ENCODE measurements around the gene PARD3.

Gene PARD3

DNA sequence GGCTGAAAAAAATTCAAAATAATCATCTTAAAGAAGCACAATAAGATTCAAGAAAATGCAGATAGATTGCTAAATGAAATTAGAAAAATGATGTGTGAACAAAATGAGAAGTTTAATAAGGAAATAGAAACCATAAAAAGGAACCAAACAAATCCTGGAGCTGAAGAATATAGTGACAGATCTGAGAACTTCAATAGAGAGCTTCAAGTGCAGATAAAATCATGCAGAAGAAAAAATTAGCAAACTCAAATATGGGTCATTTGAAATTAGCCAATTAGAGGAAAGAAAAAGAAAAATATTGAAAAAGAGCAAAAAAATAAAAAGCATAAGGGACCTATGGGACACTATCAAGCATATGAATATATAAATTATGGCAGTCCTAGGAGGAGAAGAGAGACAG, 720.1 kb downstream of the PARD3 start:
- no peak for DNase-seq (ENCODE audit: low read depth, low spot score)
- POLR2A ChIA-PET: no interaction called here
- H3K4me3 ChIP-seq (ENCODE audit: low read depth, low read length): no peak overlapping the region
- TF ChIP-seq, protein P1, sequence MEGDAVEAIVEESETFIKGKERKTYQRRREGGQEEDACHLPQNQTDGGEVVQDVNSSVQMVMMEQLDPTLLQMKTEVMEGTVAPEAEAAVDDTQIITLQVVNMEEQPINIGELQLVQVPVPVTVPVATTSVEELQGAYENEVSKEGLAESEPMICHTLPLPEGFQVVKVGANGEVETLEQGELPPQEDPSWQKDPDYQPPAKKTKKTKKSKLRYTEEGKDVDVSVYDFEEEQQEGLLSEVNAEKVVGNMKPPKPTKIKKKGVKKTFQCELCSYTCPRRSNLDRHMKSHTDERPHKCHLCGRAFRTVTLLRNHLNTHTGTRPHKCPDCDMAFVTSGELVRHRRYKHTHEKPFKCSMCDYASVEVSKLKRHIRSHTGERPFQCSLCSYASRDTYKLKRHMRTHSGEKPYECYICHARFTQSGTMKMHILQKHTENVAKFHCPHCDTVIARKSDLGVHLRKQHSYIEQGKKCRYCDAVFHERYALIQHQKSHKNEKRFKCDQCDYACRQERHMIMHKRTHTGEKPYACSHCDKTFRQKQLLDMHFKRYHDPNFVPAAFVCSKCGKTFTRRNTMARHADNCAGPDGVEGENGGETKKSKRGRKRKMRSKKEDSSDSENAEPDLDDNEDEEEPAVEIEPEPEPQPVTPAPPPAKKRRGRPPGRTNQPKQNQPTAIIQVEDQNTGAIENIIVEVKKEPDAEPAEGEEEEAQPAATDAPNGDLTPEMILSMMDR (IDR thresholded peaks at IDR 0.05; ENCODE audit: insufficient read depth, low read length, missing control alignments): no peak
- CTCF ChIA-PET: no interaction called here

DNA sequence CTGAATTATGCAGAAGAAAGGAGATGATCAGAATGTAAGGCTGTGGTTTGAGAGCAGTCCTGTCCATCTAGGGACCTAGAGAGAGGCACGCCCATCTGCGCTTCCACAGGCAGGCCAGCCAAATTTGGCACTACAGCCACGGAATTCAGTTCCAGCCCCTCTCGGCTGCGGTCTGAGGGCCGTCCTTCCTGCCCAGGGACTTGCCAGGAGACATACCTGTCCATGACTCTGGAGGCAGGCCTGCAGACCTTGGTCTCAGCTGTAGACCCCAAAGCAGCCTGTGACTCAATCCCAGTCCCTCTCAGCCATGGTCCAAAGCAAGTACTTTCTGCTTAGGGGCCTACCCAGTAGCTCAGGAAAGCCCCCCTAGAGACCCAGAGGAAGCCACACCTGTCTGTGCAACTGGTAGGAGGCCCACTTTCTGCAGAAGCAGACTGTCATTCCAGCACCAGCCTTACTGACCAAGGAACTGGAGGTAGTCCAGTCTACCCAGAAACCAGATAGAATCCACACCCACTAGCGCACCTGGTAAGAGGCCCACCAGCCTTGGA, 720.9 kb downstream of the PARD3 start:
- TF ChIP-seq, protein P1 (IDR thresholded peaks at IDR 0.05; ENCODE audit: insufficient read depth, low read length, missing control alignments): no peak
- POLR2A ChIA-PET: no interaction called here
- CTCF ChIA-PET: no interaction called here
- no peak for DNase-seq (ENCODE audit: low read depth, low spot score)
- H3K4me3 ChIP-seq (ENCODE audit: low read depth, low read length): no peak overlapping the region

DNA sequence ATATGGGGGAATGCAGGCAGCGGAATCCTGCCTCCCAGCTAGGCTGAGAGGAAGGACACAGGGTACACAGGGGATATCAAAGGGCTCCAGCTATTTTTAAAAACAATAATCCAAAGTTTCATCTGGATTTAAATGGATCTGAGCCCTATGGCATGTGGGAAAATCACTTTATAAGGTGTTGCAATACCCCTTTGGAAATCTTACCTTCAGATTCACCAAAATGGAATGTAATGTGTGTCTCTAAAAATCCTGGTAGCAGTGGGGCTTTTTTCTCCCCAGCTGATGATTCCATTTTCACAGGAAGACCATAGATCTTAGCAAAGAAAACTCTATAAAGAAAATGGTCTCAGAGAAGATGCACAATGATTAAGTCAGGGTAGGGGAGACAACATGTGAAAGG, 722.2 kb downstream of the PARD3 start:
- CTCF ChIA-PET: interaction anchor here (0.7 kb wide), 1 partner anchor 318 kb away, joined by 3 read pairs; no protein-coding TSS in a partner anchor
- no peak for DNase-seq (ENCODE audit: low read depth, low spot score)
- POLR2A ChIA-PET: no interaction called here

DNA sequence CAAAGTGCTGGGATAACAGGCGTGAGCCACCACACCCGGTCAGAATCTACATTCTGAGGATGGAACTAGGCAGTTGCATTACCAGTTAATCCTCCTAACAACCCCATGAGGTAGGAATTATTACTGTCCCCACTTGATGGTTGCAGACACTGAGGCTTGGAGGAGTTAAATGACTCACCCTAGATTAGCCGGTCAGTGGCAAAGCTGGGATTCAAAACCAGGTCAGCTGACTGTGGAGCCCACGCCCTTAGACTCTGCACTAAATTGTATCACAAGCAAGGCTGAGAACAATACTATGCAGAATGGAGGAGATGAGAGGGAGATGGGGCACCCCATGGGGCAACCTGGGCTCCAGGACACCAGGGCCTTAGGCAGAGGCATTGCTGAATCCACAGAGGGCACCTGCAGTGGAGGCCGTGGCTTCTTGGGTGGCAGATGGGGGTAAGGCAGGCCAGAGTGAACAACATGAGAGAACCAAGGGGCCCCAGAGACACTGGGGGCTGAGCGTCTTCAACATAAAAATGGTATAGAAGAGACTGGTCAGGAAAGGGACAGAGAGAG, 723.4 kb downstream of the PARD3 start:
- TF ChIP-seq, protein P1 (IDR thresholded peaks at IDR 0.05; ENCODE audit: insufficient read depth, low read length, missing control alignments): no peak
- no peak overlapping the region for H3K4me3 ChIP-seq (ENCODE audit: low read depth, low read length)
- DNase-seq (ENCODE audit: low read depth, low spot score): no peak
- CTCF ChIA-PET: interaction anchor here (1.4 kb wide), 1 partner anchor 10 kb away, joined by 4 read pairs; no protein-coding TSS in a partner anchor
- POLR2A ChIA-PET: no interaction called here

More for the DNA sequence above, 722.2 kb downstream of the PARD3 start:
- no peak overlapping the region for H3K4me3 ChIP-seq (ENCODE audit: low read depth, low read length)
- TF ChIP-seq, protein P1 (IDR thresholded peaks at IDR 0.05; ENCODE audit: insufficient read depth, low read length, missing control alignments): no peak

DNA sequence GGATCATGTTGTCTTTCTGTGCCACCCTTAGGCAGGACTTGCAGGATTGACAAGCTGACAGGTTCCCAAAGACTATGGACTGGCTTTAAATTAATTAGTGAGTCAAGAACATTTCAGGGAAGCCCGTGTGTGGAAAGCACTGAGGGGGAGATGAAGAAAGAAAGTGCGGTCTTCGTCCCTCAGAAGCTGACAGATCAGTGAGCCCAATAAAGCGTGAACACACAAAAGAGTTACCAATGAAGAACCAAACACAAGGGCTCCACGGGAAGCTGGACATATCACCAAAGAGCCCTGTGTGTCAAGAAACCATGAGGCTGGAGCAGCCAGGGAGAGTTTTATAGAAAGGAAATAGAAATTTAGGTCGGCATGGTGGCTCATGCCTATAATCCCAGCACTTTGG, 725.8 kb downstream of the PARD3 start:
- H3K4me3 ChIP-seq (ENCODE audit: low read depth, low read length): no peak overlapping the region
- CTCF ChIA-PET: no interaction called here
- no peak for DNase-seq (ENCODE audit: low read depth, low spot score)
- POLR2A ChIA-PET: no interaction called here
- TF ChIP-seq, protein P1 (IDR thresholded peaks at IDR 0.05; ENCODE audit: insufficient read depth, low read length, missing control alignments): no peak

DNA sequence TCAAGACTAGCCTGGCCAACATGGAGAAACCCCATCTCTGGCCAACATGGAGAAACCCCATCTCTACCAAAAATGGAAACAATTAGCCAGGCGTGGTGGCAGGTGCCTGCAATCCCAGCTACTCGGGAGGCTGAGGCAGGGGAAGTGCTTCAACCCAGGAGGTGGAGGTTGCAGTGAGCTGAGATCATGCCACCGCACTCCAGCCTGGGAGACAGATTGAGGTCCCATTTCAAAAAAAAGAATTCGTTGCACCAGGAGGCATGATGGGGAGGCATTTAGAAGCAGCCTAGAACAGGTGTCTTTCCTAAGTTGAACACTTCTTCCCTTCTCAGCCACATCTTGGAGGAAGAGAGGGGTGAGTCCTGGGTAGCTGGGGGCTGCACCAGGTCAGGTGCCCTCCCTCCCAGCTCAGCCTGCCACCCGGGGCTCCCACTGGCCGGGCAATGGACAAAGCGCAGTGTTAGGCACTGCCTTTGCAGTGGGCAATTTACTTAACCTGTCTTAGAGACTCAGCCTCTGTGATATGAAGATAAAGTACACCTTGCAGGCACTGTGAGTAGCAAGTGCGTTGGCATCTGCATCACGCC, 726.8 kb downstream of the PARD3 start:
- ChIA-PET CTCF (no interaction called here), POLR2A (no interaction called here)
- TF ChIP-seq, protein P1 (IDR thresholded peaks at IDR 0.05; ENCODE audit: insufficient read depth, low read length, missing control alignments): no peak

More for the DNA sequence above, 726.8 kb downstream of the PARD3 start:
- H3K4me3 ChIP-seq (ENCODE audit: low read depth, low read length): no peak overlapping the region
- DNase-seq (ENCODE audit: low read depth, low spot score): no peak

All from AG04449 (cell line).